Measurements from ENCODE around the gene ZNF180.

- TF ChIP-seq EZH2 (IDR thresholded peaks at IDR 0.05; ENCODE audit: borderline replicate concordance, insufficient read depth, low read depth, low read length, poor library complexity, severe bottlenecking) (no peak), CTCF (IDR thresholded peaks at IDR 0.05) (no peak)
These were observed 39.7 kb upstream of the ZNF180 start for GRCh38 chr19:44539991-44540390.

All from B cell (primary cell).